HEK293T (cell line): ENCODE data around the gene COLGALT1.

ENCODE experiments used
- CTCF ChIA-PET: fragments of 350-600 bp; formaldehyde crosslinking; extraction: SDS; loops from one replicate; lab custom pipeline; 2021; ENCODE audit warnings: antibody characterized with exemption, inconsistent platforms; lab: Yijun Ruan, JAX
- POLR2A ChIA-PET: fragments of 350-600 bp; formaldehyde crosslinking; extraction: SDS; loops from one replicate; lab custom pipeline; 2020; ENCODE audit warnings: antibody characterized with exemption, inconsistent platforms; lab: Yijun Ruan, JAX
- DNase-seq: peaks from one replicate; pipeline ENCODE4 v3.0.0; 2012; ENCODE audit warnings: mixed read lengths; ENCODE audit errors: extremely low spot score
- ARNT ChIP-seq: fragments of 450-650 bp; IDR thresholded peaks from 2 replicates; pipeline ENCODE4 v1.6.1; 2017; ENCODE audit warnings: mild to moderate bottlenecking
- BHLHE40 ChIP-seq: fragments of 450-650 bp; IDR thresholded peaks from 2 replicates; pipeline ENCODE4 v1.6.1; 2016; ENCODE audit warnings: mild to moderate bottlenecking, moderate library complexity, borderline replicate concordance
- CTBP1 ChIP-seq: fragments of 450-650 bp; IDR thresholded peaks from 2 replicates; pipeline ENCODE4 v1.6.1; 2016; ENCODE audit warnings: borderline replicate concordance
- ELF4 ChIP-seq: fragments of 450-650 bp; IDR thresholded peaks from 2 replicates; pipeline ENCODE4 v1.6.1; 2017; ENCODE audit warnings: antibody characterized with exemption
- FOXA1 ChIP-seq: fragments of 450-650 bp; IDR thresholded peaks from 2 replicates; pipeline ENCODE4 v1.6.1; 2016; ENCODE audit warnings: mild to moderate bottlenecking
- FOXK2 ChIP-seq: fragments of 450-650 bp; IDR thresholded peaks from 2 replicates; pipeline ENCODE4 v1.6.1; 2016; ENCODE audit warnings: mild to moderate bottlenecking
- FOXM1 ChIP-seq: fragments of 450-650 bp; IDR thresholded peaks from 2 replicates; pipeline ENCODE4 v1.6.1; 2017; ENCODE audit warnings: mild to moderate bottlenecking, borderline replicate concordance
- HDGF ChIP-seq: fragments of 450-650 bp; IDR thresholded peaks from 2 replicates; pipeline ENCODE4 v1.6.1; 2017; ENCODE audit warnings: antibody characterized with exemption, borderline replicate concordance
- L3MBTL2 ChIP-seq: fragments of 450-650 bp; conservative IDR thresholded peaks from 2 replicates; pipeline ENCODE4 v1.6.1; 2016; ENCODE audit warnings: mild to moderate bottlenecking
- LEF1 ChIP-seq: fragments of 450-650 bp; IDR thresholded peaks from 2 replicates; pipeline ENCODE4 v1.6.1; 2017; ENCODE audit warnings: mild to moderate bottlenecking, borderline replicate concordance
- NFRKB ChIP-seq: fragments of 450-650 bp; IDR thresholded peaks from 2 replicates; pipeline ENCODE4 v1.6.1; 2016; ENCODE audit warnings: mild to moderate bottlenecking, moderate library complexity
- SP1 ChIP-seq: fragments of 450-650 bp; IDR thresholded peaks from 2 replicates; pipeline ENCODE4 v1.6.1; 2017
- SUZ12 ChIP-seq: fragments of 450-650 bp; IDR thresholded peaks from 2 replicates; pipeline ENCODE4 v1.6.1; 2016; ENCODE audit warnings: mild to moderate bottlenecking
- TARDBP ChIP-seq: fragments of 450-650 bp; IDR thresholded peaks from 2 replicates; pipeline ENCODE4 v1.6.1; 2016
- ZNF384 ChIP-seq: fragments of 450-650 bp; IDR thresholded peaks from 2 replicates; pipeline ENCODE4 v1.6.1; 2016
- TF ChIP-seq, protein P1 (sequence below): fragments of 450-650 bp; IDR thresholded peaks from 2 replicates; pipeline ENCODE4 v1.6.1; 2016

COLGALT1 gene

DNA sequence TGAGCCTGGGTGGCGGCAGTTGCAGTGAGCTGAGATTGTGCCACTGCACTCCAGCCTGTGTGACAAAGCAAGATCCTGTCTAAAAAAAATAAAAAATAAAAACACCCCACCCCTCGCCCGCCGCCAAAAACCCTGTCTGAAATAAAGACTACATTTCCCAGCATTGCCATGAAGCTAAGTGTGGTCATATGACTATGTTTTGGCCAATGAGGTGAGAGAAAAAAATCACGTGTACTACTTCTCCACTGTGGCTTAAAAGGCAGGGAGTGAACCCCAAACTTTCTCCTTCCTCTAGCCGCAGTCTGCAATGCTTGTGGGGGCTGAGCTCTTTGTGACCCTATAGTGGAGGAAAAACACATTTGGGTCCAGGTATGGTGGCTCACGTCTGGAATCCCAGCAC, 54.9 kb downstream of the COLGALT1 start:
- POLR2A ChIA-PET = interaction anchor here (1.4 kb wide), 1 partner anchor 249 kb away, joined by 4 read pairs; the partner anchor contains the start of gene RPL18A
- TF ChIP-seq L3MBTL2 = 0 out of 2 replicates have a peak, but pooled peaks have one; percentile 24
- TF ChIP-seq ZNF384 = no peak
- CTCF ChIA-PET = no interaction called here
- DNase-seq = peak; percentile 67

DNA sequence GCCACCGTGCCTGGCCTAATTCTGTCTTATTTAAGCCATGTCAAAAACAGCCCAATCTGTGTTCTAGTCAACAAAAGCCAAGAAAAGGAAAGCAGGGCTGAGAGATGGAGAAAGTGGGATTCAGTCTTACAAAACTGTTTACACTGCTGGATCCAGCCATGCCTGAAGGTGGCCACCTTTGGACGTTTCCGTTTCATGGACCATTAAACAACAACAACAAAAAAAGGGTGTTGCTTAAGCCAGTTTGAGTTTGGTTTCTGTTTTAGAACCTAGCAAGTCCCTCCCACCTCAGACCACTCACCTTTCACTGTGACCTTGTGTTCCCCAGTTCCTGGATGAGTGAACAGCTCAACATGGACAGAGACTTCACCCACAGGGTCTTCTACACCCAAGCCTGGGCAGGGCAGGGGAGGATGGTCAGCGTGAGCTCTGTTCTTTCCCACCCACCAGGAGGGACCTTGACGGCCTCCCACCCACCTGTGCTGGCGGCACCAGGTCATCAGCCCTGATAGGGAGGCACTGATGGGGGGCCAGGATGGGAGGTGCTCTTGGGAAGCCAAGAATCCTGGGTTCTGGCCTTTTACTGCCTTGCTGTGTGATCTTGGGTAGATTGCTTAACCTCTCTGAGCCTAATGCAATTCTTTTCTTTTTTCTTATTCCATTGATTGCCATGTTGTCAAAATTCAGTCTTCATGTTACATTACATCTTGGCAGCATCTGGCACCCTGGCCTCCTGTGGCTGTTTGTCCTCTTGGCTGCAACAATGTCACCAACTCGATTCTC, 56.2 kb downstream of the COLGALT1 start:
- DNase-seq = no peak
- TF ChIP-seq, protein P1, sequence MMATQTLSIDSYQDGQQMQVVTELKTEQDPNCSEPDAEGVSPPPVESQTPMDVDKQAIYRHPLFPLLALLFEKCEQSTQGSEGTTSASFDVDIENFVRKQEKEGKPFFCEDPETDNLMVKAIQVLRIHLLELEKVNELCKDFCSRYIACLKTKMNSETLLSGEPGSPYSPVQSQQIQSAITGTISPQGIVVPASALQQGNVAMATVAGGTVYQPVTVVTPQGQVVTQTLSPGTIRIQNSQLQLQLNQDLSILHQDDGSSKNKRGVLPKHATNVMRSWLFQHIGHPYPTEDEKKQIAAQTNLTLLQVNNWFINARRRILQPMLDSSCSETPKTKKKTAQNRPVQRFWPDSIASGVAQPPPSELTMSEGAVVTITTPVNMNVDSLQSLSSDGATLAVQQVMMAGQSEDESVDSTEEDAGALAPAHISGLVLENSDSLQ = no peak
- no peak for TF ChIP-seq SUZ12
- TF ChIP-seq TARDBP = no peak
- no peak for TF ChIP-seq ELF4
- TF ChIP-seq CTBP1 = no peak
- TF ChIP-seq LEF1 = no peak
- TF ChIP-seq HDGF = no peak
- no peak for TF ChIP-seq L3MBTL2
- TF ChIP-seq NFRKB = no peak
- no peak for TF ChIP-seq BHLHE40
- TF ChIP-seq SP1 = no peak
- TF ChIP-seq FOXK2 = no peak
- TF ChIP-seq ZNF384 = no peak
- no peak for TF ChIP-seq FOXA1
- TF ChIP-seq ARNT = no peak
- no peak for TF ChIP-seq FOXM1
- ChIA-PET CTCF (no interaction called here), POLR2A (interaction anchor here (1.4 kb wide), 1 partner anchor 248 kb away, joined by 4 read pairs; the partner anchor contains the start of gene RPL18A)

DNA sequence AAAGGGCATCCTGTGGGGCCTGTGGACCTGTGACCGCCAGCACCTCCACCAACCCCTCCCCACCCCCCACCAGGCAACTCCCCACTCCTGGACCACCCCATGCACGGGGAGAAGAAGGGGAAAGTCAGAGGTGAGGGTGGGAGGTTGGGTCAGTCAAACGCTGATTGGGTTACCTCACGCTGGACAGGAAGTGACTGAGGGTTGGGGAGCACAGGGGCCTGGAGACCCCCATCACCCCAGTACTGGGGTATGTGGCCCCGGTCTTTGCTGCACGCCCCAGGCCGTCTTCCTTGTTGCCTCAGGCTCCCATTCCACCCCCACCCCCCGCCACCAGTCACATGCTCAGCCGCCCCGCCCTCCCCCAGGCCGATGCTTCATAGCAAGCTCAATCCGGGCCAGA, 59.0 kb downstream of the COLGALT1 start:
- no peak for DNase-seq
- TF ChIP-seq FOXA1 = no peak
- TF ChIP-seq HDGF = no peak
- TF ChIP-seq FOXK2 = no peak
- no peak for TF ChIP-seq FOXM1
- no peak for TF ChIP-seq NFRKB
- TF ChIP-seq SP1 = no peak
- no peak for TF ChIP-seq BHLHE40
- TF ChIP-seq ARNT = no peak
- TF ChIP-seq SUZ12 = no peak
- no peak for TF ChIP-seq CTBP1
- TF ChIP-seq ZNF384 = no peak
- no peak for TF ChIP-seq LEF1
- TF ChIP-seq L3MBTL2 = no peak
- no peak for TF ChIP-seq TARDBP
- TF ChIP-seq ELF4 = no peak
- ChIA-PET POLR2A (no interaction called here), CTCF (no interaction called here)

DNA sequence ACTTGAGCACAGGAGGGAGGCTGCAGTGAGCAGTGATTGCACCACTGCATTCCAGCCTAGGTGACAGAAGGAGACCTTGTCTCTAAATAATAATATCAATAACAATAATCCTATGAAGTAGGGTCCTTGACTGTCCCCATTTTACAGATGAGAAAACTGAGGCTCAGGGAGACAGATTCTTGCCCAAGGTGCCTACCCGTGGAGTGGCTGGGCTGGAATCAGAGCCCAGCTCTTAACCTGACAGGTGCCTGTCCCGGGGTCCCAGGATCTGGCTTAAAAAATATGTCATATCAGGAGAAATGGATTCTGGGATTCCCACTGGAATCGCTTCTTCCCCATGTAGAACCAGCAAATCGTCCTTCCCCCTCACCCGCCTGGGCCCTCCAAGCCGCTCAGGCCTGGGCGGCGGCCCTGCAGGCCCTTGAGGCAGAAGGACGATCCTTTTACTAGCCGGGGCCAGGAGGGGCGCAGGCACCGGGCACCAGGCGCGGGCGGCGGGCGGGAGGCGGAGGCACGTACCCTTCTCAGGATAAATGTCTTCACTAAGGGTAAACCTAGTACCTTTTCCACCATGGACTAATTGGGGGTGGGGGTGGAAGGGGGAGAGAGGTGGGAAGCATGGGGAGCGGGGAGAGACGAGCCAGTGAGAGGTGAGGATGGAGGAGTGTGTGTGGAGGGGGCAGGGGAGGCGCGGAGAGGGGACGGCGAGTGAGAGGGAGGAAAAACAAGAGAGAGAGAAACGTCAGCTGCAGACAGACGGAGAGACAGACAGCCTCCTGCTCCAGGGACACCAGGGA, 60.6 kb downstream of the COLGALT1 start:
- POLR2A ChIA-PET = interaction anchor here (1.5 kb wide), 1 partner anchor 10 kb away, joined by 9 read pairs; no protein-coding TSS in a partner anchor
- no peak for DNase-seq
- CTCF ChIA-PET = no interaction called here
- no peak for TF ChIP-seq FOXK2
- no peak for TF ChIP-seq SUZ12
- TF ChIP-seq, protein P1 = no peak
- no peak for TF ChIP-seq BHLHE40
- TF ChIP-seq CTBP1 = no peak
- no peak for TF ChIP-seq FOXA1
- no peak for TF ChIP-seq TARDBP
- TF ChIP-seq FOXM1 = no peak
- no peak for TF ChIP-seq HDGF
- TF ChIP-seq ELF4 = no peak
- TF ChIP-seq SP1 = no peak
- no peak for TF ChIP-seq ARNT
- TF ChIP-seq L3MBTL2 = no peak
- no peak for TF ChIP-seq ZNF384
- no peak for TF ChIP-seq NFRKB

DNA sequence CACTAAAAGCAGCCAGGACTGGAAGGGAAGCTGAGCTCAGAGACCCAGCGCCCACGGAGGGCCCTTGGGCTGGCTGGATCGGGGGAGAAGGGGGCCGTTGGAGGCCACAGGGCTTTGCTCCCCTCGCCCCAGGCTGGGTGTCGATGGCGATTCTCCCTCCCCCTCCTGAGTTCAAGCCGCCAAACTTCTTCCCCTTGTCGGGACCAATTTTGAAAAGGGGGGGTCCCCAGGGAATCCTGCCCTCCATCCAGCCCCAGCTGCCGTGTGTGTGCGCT, 61.2 kb downstream of the COLGALT1 start:
- no peak for DNase-seq
- TF ChIP-seq BHLHE40 (no peak), ZNF384 (no peak), SUZ12 (no peak), FOXM1 (no peak), NFRKB (no peak), SP1 (no peak), FOXA1 (no peak)
- ChIA-PET POLR2A (interaction anchor here (1.5 kb wide), 1 partner anchor 11 kb away, joined by 9 read pairs; no protein-coding TSS in a partner anchor), CTCF (no interaction called here)

DNA sequence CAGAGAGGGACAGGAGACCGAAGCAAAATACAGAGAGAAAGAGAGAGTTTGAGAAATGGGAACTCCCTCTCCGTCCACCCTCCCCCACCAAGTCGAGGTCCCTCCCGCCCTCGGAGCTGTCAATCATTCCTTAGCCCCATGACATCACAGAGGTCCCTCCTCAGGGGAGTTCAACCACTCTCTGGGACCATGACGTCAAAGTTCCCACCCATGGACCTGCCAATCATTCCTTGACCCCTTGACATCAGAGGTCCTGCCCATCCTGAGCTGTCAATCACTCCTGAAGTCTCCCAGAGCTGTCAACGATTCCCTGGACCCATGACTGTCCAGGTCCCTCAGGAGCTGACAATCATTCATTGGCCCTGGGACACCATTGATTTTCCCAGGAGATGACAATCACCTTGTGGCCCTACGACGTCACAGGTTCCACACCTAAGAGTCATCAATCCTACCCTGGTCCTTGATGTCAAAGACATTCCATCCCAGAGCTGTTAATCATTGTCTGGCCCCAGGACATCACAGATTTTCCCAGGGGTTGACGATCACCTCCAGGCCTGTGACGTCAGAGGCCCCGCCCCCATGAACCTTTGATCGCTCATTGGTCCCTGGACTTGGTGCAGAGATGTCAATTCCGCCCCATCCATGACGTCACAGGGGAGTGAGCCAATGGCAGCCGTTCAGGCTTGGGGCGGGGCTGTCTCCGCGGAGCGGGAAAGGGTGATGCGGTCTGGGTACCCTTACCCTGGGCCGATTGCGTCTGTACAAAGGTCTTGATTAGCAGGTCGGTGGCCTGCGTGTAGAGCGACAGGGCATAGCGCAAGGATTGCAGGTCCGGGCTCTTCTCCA, 61.7 kb downstream of the COLGALT1 start:
- ChIA-PET POLR2A (interaction anchor here (1.5 kb wide), 1 partner anchor 11 kb away, joined by 9 read pairs; no protein-coding TSS in a partner anchor), CTCF (no interaction called here)
- peak; percentile 53 for DNase-seq
- TF ChIP-seq, protein P1 = peak; percentile 97
- no peak for TF ChIP-seq L3MBTL2
